Uterus (tissue), 2 donors: ENCODE results near the gene C1orf52.

Source experiments
- POLR2A ChIP-seq, 2 donors: fragments of 450-650 bp; IDR thresholded peaks; one replicate each; pipeline ENCODE4 v1.6.1; 2016; ENCODE audit warnings: antibody characterized with exemption in 2 of 2, mild to moderate bottlenecking in 1 of 2, moderate library complexity in 1 of 2
- TF ChIP-seq, protein P1 (sequence below), 4 experiments: fragments of 200-600 bp in 2 of 4; fragments of 450-650 bp in 2 of 4; sonication (generic) in 2 of 4; IDR thresholded peaks; one replicate each; pipeline ENCODE4 v1.5.1; 2016 to 2019; ENCODE audit warnings: antibody characterized with exemption in 4 of 4, mild to moderate bottlenecking in 2 of 4, moderate library complexity in 1 of 4

DNA sequence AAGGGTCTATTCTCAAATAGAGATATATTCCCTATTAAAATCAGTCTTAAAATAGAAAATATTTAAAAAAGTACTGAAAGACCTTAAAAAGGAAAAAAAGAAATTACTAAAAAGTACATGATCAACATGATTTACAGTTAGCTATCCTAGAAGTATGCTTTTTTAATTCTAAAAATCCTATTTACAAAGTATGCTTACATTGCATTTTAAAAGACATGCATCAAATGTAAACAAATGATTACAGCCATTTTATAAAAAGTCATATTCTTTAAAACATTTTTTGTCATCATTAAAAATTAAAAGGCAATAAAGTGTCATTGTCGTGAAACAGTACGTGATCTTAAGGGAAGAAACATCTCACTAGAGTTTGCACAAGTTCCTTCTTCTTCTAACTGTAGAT lies 7.9 kb upstream of the C1orf52 start:
- TF ChIP-seq, protein P1, sequence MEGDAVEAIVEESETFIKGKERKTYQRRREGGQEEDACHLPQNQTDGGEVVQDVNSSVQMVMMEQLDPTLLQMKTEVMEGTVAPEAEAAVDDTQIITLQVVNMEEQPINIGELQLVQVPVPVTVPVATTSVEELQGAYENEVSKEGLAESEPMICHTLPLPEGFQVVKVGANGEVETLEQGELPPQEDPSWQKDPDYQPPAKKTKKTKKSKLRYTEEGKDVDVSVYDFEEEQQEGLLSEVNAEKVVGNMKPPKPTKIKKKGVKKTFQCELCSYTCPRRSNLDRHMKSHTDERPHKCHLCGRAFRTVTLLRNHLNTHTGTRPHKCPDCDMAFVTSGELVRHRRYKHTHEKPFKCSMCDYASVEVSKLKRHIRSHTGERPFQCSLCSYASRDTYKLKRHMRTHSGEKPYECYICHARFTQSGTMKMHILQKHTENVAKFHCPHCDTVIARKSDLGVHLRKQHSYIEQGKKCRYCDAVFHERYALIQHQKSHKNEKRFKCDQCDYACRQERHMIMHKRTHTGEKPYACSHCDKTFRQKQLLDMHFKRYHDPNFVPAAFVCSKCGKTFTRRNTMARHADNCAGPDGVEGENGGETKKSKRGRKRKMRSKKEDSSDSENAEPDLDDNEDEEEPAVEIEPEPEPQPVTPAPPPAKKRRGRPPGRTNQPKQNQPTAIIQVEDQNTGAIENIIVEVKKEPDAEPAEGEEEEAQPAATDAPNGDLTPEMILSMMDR (IDR thresholded peaks at IDR 0.05) = no peak
- no peak for TF ChIP-seq POLR2A (IDR thresholded peaks at IDR 0.05)
